HG02884 (cell line): ENCODE measurements around the gene PRKAB2.
"Not testable (repeated sequence)": the region's sequence is repeated elsewhere in the genome, so short reads cannot be mapped to it uniquely, and the experiment has no call there.

ENCODE experiments used
- ATAC-seq: cut with Tn5 transposase; IDR thresholded peaks from one replicate; pipeline ENCODE4 v1.9.1; 2021; ENCODE audit warnings: mild to moderate bottlenecking, moderate library complexity; ENCODE audit not compliant: unreplicated experiment

PRKAB2 gene

GRCh38 chr1:147111381-147112130, 60.7 kb downstream of the PRKAB2 start:
- no peak for ATAC-seq

DNA sequence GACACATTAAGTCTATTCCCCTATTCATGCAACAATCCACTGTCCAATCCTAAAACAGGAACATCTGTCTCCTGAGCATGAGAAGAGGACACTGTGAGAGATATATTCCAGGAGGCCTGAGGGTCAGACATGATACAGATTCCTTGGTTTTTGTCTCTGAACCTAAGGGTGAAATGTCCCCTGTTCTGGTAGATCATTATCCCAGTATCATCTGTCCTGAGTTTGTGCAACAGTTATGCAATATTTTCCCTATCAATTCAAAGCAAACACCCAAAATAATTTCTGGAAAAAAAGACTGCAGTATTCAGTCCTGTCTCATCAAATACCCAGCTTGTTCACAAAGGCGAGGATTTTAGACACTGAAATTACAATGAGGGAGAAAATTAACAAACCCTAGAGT, 61.4 kb downstream of the PRKAB2 start:
- ATAC-seq, result no peak

- no peak for ATAC-seq
These were observed 61.8 kb downstream of the PRKAB2 start for GRCh38 chr1:147110434-147110833.

- no peak for ATAC-seq
These were observed 62.5 kb downstream of the PRKAB2 start for GRCh38 chr1:147109762-147110161.

- peak; percentile 74 for ATAC-seq
These were observed 63.2 kb downstream of the PRKAB2 start for GRCh38 chr1:147109041-147109440.

DNA sequence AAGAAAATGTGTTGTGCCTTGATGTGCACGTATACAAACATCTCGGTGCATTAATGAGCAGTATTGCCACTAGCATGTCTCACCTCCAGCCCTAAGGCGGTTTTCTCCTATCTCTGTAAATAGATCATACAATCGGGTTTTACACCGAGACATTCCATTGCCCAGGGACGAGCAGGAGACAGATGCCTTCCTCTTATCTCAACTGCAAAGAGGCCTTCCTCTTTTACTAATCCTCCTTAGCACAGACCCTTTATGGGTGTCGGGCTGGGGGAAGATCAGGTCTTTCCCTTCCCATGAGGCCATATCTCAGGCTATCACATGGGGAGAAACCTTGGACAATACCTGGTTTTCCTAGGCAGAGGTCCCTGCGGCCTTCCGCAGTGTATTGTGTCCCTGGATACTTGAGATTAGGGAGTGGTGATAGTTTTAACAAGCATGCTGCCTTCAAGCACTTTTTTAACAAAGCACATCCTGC, 65.8 kb downstream of the PRKAB2 start:
- ATAC-seq, result not testable (repeated sequence)

GRCh38 chr1:147105909-147106308, 66.4 kb downstream of the PRKAB2 start:
- ATAC-seq, result no peak
